Loucy (cell line): ENCODE data around the gene GPAM.

Experiments
- EZH2phosphoT487 ChIP-seq: fragments of 200-600 bp; IDR thresholded peaks from 2 replicates; pipeline ENCODE4 v1.6.1; 2018; ENCODE audit warnings: antibody characterized with exemption, mild to moderate bottlenecking, moderate library complexity, borderline replicate concordance
- TF ChIP-seq, protein P1 (sequence below): fragments of 200-600 bp; sonication (generic); conservative IDR thresholded peaks from 2 replicates; pipeline ENCODE4 v1.5.1; 2014; ENCODE audit warnings: mild to moderate bottlenecking, antibody characterized with exemption, low read length

DNA sequence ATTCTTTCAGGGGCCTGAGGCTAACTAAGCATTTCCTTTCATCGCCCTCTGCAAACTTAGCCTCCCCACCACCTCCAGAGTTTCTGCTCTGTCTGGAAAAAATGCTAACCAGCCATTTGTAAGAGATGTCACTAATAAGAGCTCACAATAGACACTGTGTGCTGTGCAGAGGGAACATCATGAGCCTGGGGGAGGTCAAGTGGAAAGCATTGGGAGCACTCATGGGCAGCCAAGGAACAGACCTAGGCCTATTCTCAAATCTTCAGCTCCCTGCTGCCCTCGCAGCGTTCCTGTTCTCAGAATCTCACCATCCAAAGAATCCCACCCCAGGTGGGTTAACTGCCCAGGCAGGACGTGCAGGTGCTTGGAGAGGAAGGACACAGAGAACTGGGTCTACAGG lies 27.1 kb upstream of the GPAM start:
- TF ChIP-seq, protein P1, sequence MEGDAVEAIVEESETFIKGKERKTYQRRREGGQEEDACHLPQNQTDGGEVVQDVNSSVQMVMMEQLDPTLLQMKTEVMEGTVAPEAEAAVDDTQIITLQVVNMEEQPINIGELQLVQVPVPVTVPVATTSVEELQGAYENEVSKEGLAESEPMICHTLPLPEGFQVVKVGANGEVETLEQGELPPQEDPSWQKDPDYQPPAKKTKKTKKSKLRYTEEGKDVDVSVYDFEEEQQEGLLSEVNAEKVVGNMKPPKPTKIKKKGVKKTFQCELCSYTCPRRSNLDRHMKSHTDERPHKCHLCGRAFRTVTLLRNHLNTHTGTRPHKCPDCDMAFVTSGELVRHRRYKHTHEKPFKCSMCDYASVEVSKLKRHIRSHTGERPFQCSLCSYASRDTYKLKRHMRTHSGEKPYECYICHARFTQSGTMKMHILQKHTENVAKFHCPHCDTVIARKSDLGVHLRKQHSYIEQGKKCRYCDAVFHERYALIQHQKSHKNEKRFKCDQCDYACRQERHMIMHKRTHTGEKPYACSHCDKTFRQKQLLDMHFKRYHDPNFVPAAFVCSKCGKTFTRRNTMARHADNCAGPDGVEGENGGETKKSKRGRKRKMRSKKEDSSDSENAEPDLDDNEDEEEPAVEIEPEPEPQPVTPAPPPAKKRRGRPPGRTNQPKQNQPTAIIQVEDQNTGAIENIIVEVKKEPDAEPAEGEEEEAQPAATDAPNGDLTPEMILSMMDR: no peak
- TF ChIP-seq EZH2phosphoT487: no peak
